ENCODE data around the gene SLC24A3. TPM values are rescaled to one million over a fixed set of nuclear protein-coding genes. Genes with fewer than 3 reads are reported as not detected.

Gene SLC24A3
- polyA plus RNA-seq, 1 donor (not counting 4 experiments of a cell fraction or from before 2014, with no cell fraction given), result 0.17 TPM

- Histone ChIP-seq H3K4me3 (ENCODE audit: control insufficient read depth in 2 of 3, extremely low read depth in 1 of 3, insufficient read depth in 2 of 3, low read depth in 1 of 3, low read length in 3 of 3) (no peak overlapping the region), H3K79me2 (ENCODE audit: control insufficient read depth, insufficient read depth, low read length) (no peaks in the 10 kb centered on the region), H3K9me3 (ENCODE audit: control insufficient read depth, low read depth, low read length) (no peaks in the 10 kb centered on the region), H3K27ac (ENCODE audit: control insufficient read depth, insufficient read depth, low read length) (no peak overlapping the region), H2AFZ (ENCODE audit: control insufficient read depth, low read length) (no peak overlapping the region), H4K20me1 (ENCODE audit: control insufficient read depth, extremely low read depth, insufficient read depth, low read length) (no peaks in the 10 kb centered on the region), H3K4me1 (ENCODE audit: control insufficient read depth, extremely low read depth, insufficient read depth, low read length) (no peaks in the 10 kb centered on the region), H3K4me2 (ENCODE audit: control insufficient read depth, extremely low read depth, insufficient read depth, low read depth, low read length) (no peak overlapping the region), H3K36me3 (ENCODE audit: control insufficient read depth in 2 of 2, extremely low read depth in 1 of 2, insufficient read depth in 2 of 2, low read length in 2 of 2) (no peaks in the 10 kb centered on the region), H3K9me1 (ENCODE audit: control insufficient read depth, extremely low read depth, insufficient read depth, low read length) (no peaks in the 10 kb centered on the region), H3K27me3 (ENCODE audit: control insufficient read depth, extremely low read depth, insufficient read depth, low read length) (no peaks in the 10 kb centered on the region), H3K9ac (ENCODE audit: control insufficient read depth, extremely low read depth, insufficient read depth, low read length) (no peak overlapping the region)
- DNase-seq (ENCODE audit: low read depth, low spot score) (no peak), FAIRE-seq (no peak)
- dilution Hi-C loops (cut with MboI; ENCODE audit: extremely low pct_ligation_motif_present, low sequenced_read_pairs), result no loop called here
- no peak for TF ChIP-seq CTCF (optimal IDR thresholded peaks at IDR 0.05 in 1 of 3, IDR thresholded peaks at IDR 0.05 in 1 of 3, conservative IDR thresholded peaks at IDR 0.05 in 1 of 3; ENCODE audit: extremely low read depth in 1 of 3, insufficient read depth in 2 of 3, low read length in 3 of 3)
- TF ChIP-seq EZH2 (IDR thresholded peaks at IDR 0.05; ENCODE audit: low read length), result no peak
Observed at GRCh38 chr20:19711126-19711525, 498.7 kb downstream of the SLC24A3 start.

GRCh38 chr20:19712721-19713260 lies 500.3 kb downstream of the SLC24A3 start:
- Histone ChIP-seq H4K20me1 (ENCODE audit: control insufficient read depth, extremely low read depth, insufficient read depth, low read length) (no peaks in the 10 kb centered on the region), H3K36me3 (ENCODE audit: control insufficient read depth in 2 of 2, extremely low read depth in 1 of 2, insufficient read depth in 2 of 2, low read length in 2 of 2) (no peaks in the 10 kb centered on the region), H3K9me3 (ENCODE audit: control insufficient read depth, low read depth, low read length) (peaks cover 2% of the 10 kb centered on the region), H3K9me1 (ENCODE audit: control insufficient read depth, extremely low read depth, insufficient read depth, low read length) (no peaks in the 10 kb centered on the region), H3K27me3 (ENCODE audit: control insufficient read depth, extremely low read depth, insufficient read depth, low read length) (no peaks in the 10 kb centered on the region), H3K4me2 (ENCODE audit: control insufficient read depth, extremely low read depth, insufficient read depth, low read depth, low read length) (no peak overlapping the region), H3K4me3 (ENCODE audit: control insufficient read depth in 2 of 3, extremely low read depth in 1 of 3, insufficient read depth in 2 of 3, low read depth in 1 of 3, low read length in 3 of 3) (no peak overlapping the region), H3K79me2 (ENCODE audit: control insufficient read depth, insufficient read depth, low read length) (no peaks in the 10 kb centered on the region), H2AFZ (ENCODE audit: control insufficient read depth, low read length) (no peak overlapping the region), H3K4me1 (ENCODE audit: control insufficient read depth, extremely low read depth, insufficient read depth, low read length) (no peaks in the 10 kb centered on the region), H3K9ac (ENCODE audit: control insufficient read depth, extremely low read depth, insufficient read depth, low read length) (no peak overlapping the region), H3K27ac (ENCODE audit: control insufficient read depth, insufficient read depth, low read length) (no peak overlapping the region)
- FAIRE-seq (peak; percentile 13), DNase-seq (ENCODE audit: low read depth, low spot score) (no peak)
- dilution Hi-C loops (cut with MboI; ENCODE audit: extremely low pct_ligation_motif_present, low sequenced_read_pairs), result no loop called here
- no peak for TF ChIP-seq EZH2 (IDR thresholded peaks at IDR 0.05; ENCODE audit: low read length)
- TF ChIP-seq CTCF (optimal IDR thresholded peaks at IDR 0.05 in 1 of 3, IDR thresholded peaks at IDR 0.05 in 1 of 3, conservative IDR thresholded peaks at IDR 0.05 in 1 of 3; ENCODE audit: extremely low read depth in 1 of 3, insufficient read depth in 2 of 3, low read length in 3 of 3), result no peak
